IMR-90 (cell line): ENCODE results near the gene ZNF155. TPM values are rescaled to one million over a fixed set of nuclear protein-coding genes. Genes with fewer than 3 reads are reported as not detected.

Source experiments
- ATAC-seq: fragments of 200-7000 bp; cut with Tn5 transposase; 2 replicates; pipeline ENCODE4 v1.9.1; 2020; ENCODE audit warnings: low read depth, mild to moderate bottlenecking, moderate library complexity
- BruUV-seq: library from RNA; stranded (reverse); fragments of 400-500 nt; replicated peaks from 2 replicates; lab custom pipeline; 2021; lab: Mats Ljungman, UMichigan
- CTCF ChIA-PET: fragments of 300-600 bp; formaldehyde crosslinking; extraction: SDS; loops from one replicate; lab custom pipeline; 2021; ENCODE audit warnings: antibody characterized with exemption; lab: Yijun Ruan, JAX
- POLR2A ChIA-PET: fragments of 300-600 bp; sonication (Branson Sonifier 250); formaldehyde crosslinking; loops from one replicate; lab custom pipeline; 2022; ENCODE audit warnings: antibody characterized with exemption; ENCODE audit not compliant: unreplicated experiment; lab: Charles Lee
- DNase-seq: peaks from one replicate; pipeline ENCODE4 v3.0.0; 2013
- H2AFZ ChIP-seq: replicated peaks from 2 replicates; pipeline ENCODE3; 2013; ENCODE audit warnings: low read length, mild to moderate bottlenecking; ENCODE audit not compliant: poor library complexity
- H2AK5ac ChIP-seq: 2 replicates; pipeline ENCODE4 v1.6.1; 2013; ENCODE audit warnings: low read depth, low read length, inconsistent platforms
- H2AK9ac ChIP-seq: replicated peaks from 2 replicates; pipeline ENCODE3; 2013; ENCODE audit warnings: mild to moderate bottlenecking, low read depth, low read length, moderate library complexity; ENCODE audit not compliant: poor library complexity
- H2BK120ac ChIP-seq: 2 replicates; pipeline ENCODE4 v1.6.1; 2013; ENCODE audit warnings: low read depth, low read length, inconsistent platforms
- H2BK15ac ChIP-seq: 3 replicates; pipeline ENCODE4 v1.6.1; 2013; ENCODE audit warnings: low read depth, low read length, inconsistent platforms
- H2BK20ac ChIP-seq: 2 replicates; pipeline ENCODE4 v1.6.1; 2013; ENCODE audit warnings: low read depth, mild to moderate bottlenecking, inconsistent platforms, low read length, moderate library complexity
- H2BK5ac ChIP-seq: 2 replicates; pipeline ENCODE4 v1.6.1; 2013; ENCODE audit warnings: mild to moderate bottlenecking, low read depth, low read length, inconsistent platforms; ENCODE audit not compliant: poor library complexity, severe bottlenecking
- H3K14ac ChIP-seq: replicated peaks from 2 replicates; pipeline ENCODE4 v1.6.1; 2013; ENCODE audit warnings: low read depth, low read length, inconsistent platforms
- H3K18ac ChIP-seq: 2 replicates; pipeline ENCODE4 v1.6.1; 2013; ENCODE audit warnings: low read depth, low read length, control low read depth
- H3K23ac ChIP-seq: 2 replicates; pipeline ENCODE4 v1.6.1; 2013; ENCODE audit warnings: low read depth, low read length, inconsistent platforms
- H3K27ac ChIP-seq: 2 replicates; pipeline ENCODE4 v1.5.1; 2013; ENCODE audit warnings: mild to moderate bottlenecking, control low read depth, low read length; ENCODE audit not compliant: insufficient read depth
- H3K27me3 ChIP-seq: 2 replicates; pipeline ENCODE4 v1.6.1; 2013; ENCODE audit warnings: low read length; ENCODE audit not compliant: control insufficient read depth, insufficient read depth
- H3K36me3 ChIP-seq: 2 replicates; pipeline ENCODE4 v1.6.1; 2013; ENCODE audit warnings: low read length, mixed read lengths; ENCODE audit not compliant: control insufficient read depth, insufficient read depth
- H3K4ac ChIP-seq: 2 replicates; pipeline ENCODE4 v1.6.1; 2013; ENCODE audit warnings: low read depth, low read length, inconsistent platforms
- H3K4me1 ChIP-seq: 2 replicates; pipeline ENCODE4 v1.6.1; 2013; ENCODE audit warnings: low read length, mixed read lengths; ENCODE audit not compliant: control insufficient read depth, insufficient read depth
- H3K4me2 ChIP-seq: 2 replicates; pipeline ENCODE4 v1.6.1; 2013; ENCODE audit warnings: low read depth, mild to moderate bottlenecking, control low read depth, low read length, moderate library complexity
- H3K4me3 ChIP-seq: 2 replicates; pipeline ENCODE4 v1.5.1; 2013; ENCODE audit warnings: low read depth, mild to moderate bottlenecking, control low read depth, low read length, moderate library complexity; ENCODE audit not compliant: insufficient read depth
- H3K56ac ChIP-seq: 2 replicates; pipeline ENCODE4 v1.6.1; 2013; ENCODE audit warnings: low read length, inconsistent platforms; ENCODE audit not compliant: insufficient read depth; ENCODE audit errors: extremely low read depth
- H3K79me1 ChIP-seq, 2 experiments: 2 replicates each; pipeline ENCODE4 v1.6.1; 2013; ENCODE audit warnings: low read length in 2 of 2, inconsistent platforms in 1 of 2, low read depth in 1 of 2
- H3K9ac ChIP-seq: 2 replicates; pipeline ENCODE4 v1.6.1; 2013; ENCODE audit warnings: low read depth, low read length, control low read depth
- H3K9me1 ChIP-seq: 2 replicates; pipeline ENCODE4 v1.6.1; 2013; ENCODE audit warnings: low read length, inconsistent platforms; ENCODE audit not compliant: insufficient read depth
- H3K9me3 ChIP-seq: 2 replicates; pipeline ENCODE4 v1.6.1; 2013; ENCODE audit warnings: low read length; ENCODE audit not compliant: control insufficient read depth, insufficient read depth
- H4K20me1 ChIP-seq: 2 replicates; pipeline ENCODE4 v1.6.1; 2013; ENCODE audit warnings: low read length, inconsistent platforms; ENCODE audit not compliant: insufficient read depth
- H4K5ac ChIP-seq: 2 replicates; pipeline ENCODE4 v1.6.1; 2013; ENCODE audit warnings: mild to moderate bottlenecking, low read depth, low read length, control low read depth
- H4K8ac ChIP-seq, 2 experiments: 2 replicates each; pipeline ENCODE4 v1.6.1; 2013; ENCODE audit warnings: low read depth in 2 of 2, low read length in 2 of 2, control low read depth in 1 of 2, inconsistent platforms in 1 of 2
- H4K91ac ChIP-seq: 2 replicates; pipeline ENCODE4 v1.6.1; 2013; ENCODE audit warnings: low read depth, low read length, inconsistent platforms; ENCODE audit not compliant: insufficient read depth
- CEBPB ChIP-seq: IDR thresholded peaks from 2 replicates; pipeline ENCODE4 v1.6.1; 2012; ENCODE audit warnings: low read depth, low read length, improper control_type of control experiment
- FOS ChIP-seq: fragments of 150-350 bp; IDR thresholded peaks from 2 replicates; pipeline ENCODE4 v1.6.1; 2016; ENCODE audit warnings: low read depth, low read length
- MAFK ChIP-seq: IDR thresholded peaks from 2 replicates; pipeline ENCODE4 v1.6.1; 2012; ENCODE audit warnings: low read depth, low read length, improper control_type of control experiment
- MAZ ChIP-seq: IDR thresholded peaks from 2 replicates; pipeline ENCODE4 v1.6.1; 2012; ENCODE audit warnings: low read depth, mild to moderate bottlenecking, low read length, improper control_type of control experiment, moderate library complexity, borderline replicate concordance
- POLR2A ChIP-seq: IDR thresholded peaks from 2 replicates; pipeline ENCODE4 v1.6.1; 2012; ENCODE audit warnings: mild to moderate bottlenecking, low read depth, low read length
- RCOR1 ChIP-seq: IDR thresholded peaks from 2 replicates; pipeline ENCODE4 v1.6.1; 2012; ENCODE audit warnings: mild to moderate bottlenecking, low read length, improper control_type of control experiment; ENCODE audit not compliant: insufficient replicate concordance
- WGBS, 2 experiments: methylation state at CpG; one replicate each; pipeline versions ENCODE4 v1.1.5 to v1.1.7; 2013; ENCODE audit warnings: missing lambda C conversion rate in 2 of 2; ENCODE audit not compliant: insufficient read length in 1 of 2; ENCODE audit errors: extremely low coverage in 2 of 2; 5-methylcytosine and 5-hydroxymethylcytosine counted together
- dilution Hi-C: fragments of 300-500 bp; cut with HindIII; formaldehyde crosslinking; loops from one replicate; pipeline ENCODE4 v1.14.3; 2018; ENCODE audit warnings: low sequenced_read_pairs; ENCODE audit not compliant: unreplicated experiment
- in situ Hi-C: fragments of 300-500 bp; cut with MboI; formaldehyde crosslinking; loops from 3 replicates; pipeline ENCODE4 v1.14.3; 2019; ENCODE audit warnings: low sequenced_read_pairs, inconsistent platforms, mixed read lengths
- intact Hi-C: fragments of 100-400 bp; cut with micrococcal nuclease; formaldehyde crosslinking; loops from 2 replicates; pipeline ENCODE4 v1.10.0; 2022
- polyA plus RNA-seq, 3 experiments: library from polyadenylated mRNA; depleted of rRNA; stranded (reverse); fragments of >200 nt; gene quantifications; 2 replicates each; pipeline ENCODE4 v1.2.3, GENCODE V29; 2012; ENCODE audit warnings: low replicate concordance in 1 of 3
- total RNA-seq: library from RNA; depleted of rRNA; stranded (reverse); fragments of >200 nt; gene quantifications from 2 replicates; pipeline ENCODE4 v1.2.3, GENCODE V29; 2012
- TF ChIP-seq, protein P1 (sequence below): fragments of 150-350 bp; IDR thresholded peaks from 2 replicates; pipeline ENCODE4 v1.6.1; 2017; ENCODE audit warnings: mild to moderate bottlenecking, antibody characterized with exemption, low read length, low read depth
- TF ChIP-seq, protein P2 (sequence below): fragments of 150-350 bp; IDR thresholded peaks from 2 replicates; pipeline ENCODE4 v1.6.1; 2016; ENCODE audit warnings: low read depth, mild to moderate bottlenecking, low read length, moderate library complexity, borderline replicate concordance

The ZNF155 gene
- total and polyA plus RNA-seq, 2 of the 4 experiments (the other 2 are of a cell fraction), result 3.5 to 9.0 TPM

- TF ChIP-seq RCOR1, result no peak
- TF ChIP-seq MAFK, result no peak
- TF ChIP-seq FOS, result 0 out of 2 replicates have a peak, but pooled peaks have one; percentile 7
- TF ChIP-seq CEBPB, result 0 out of 2 replicates have a peak, but pooled peaks have one; percentile 47
- no peak for TF ChIP-seq MAZ
- TF ChIP-seq POLR2A, result peak; percentile 41; the same call in 1 of the 2 replicates
- TF ChIP-seq, protein P1, sequence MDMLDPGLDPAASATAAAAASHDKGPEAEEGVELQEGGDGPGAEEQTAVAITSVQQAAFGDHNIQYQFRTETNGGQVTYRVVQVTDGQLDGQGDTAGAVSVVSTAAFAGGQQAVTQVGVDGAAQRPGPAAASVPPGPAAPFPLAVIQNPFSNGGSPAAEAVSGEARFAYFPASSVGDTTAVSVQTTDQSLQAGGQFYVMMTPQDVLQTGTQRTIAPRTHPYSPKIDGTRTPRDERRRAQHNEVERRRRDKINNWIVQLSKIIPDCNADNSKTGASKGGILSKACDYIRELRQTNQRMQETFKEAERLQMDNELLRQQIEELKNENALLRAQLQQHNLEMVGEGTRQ, result no peak
- TF ChIP-seq, protein P2, sequence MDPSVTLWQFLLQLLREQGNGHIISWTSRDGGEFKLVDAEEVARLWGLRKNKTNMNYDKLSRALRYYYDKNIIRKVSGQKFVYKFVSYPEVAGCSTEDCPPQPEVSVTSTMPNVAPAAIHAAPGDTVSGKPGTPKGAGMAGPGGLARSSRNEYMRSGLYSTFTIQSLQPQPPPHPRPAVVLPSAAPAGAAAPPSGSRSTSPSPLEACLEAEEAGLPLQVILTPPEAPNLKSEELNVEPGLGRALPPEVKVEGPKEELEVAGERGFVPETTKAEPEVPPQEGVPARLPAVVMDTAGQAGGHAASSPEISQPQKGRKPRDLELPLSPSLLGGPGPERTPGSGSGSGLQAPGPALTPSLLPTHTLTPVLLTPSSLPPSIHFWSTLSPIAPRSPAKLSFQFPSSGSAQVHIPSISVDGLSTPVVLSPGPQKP, result no peak
- dilution Hi-C loops, result no loop called here
- POLR2A ChIA-PET, result no interaction called here
Observed at GRCh38 chr19:44025217-44025936, 41.4 kb downstream of the ZNF155 start, which contains the start of gene ZNF222. Gene ZNF222 (plus strand): TSS chr19:44025379. CDS start chr19:44025437, 58 bp downstream.

More at GRCh38 chr19:44025217-44025936, 41.4 kb downstream of the ZNF155 start, which contains the start of gene ZNF222:
- Histone ChIP-seq H4K8ac (peak within 1 kb of the TSS; percentile 90 to 99), H3K9me3 (peaks cover 7% of the 10 kb centered on the region; the same call in 1 of the 2 replicates), H4K20me1 (no peaks in the 10 kb centered on the region), H3K4me3 (peak within 1 kb of the TSS; percentile 79), H3K4me2 (peak within 1 kb of the TSS; percentile 99), H3K4me1 (no peaks in the 10 kb centered on the region; the same call in 1 of the 2 replicates), H3K4ac (peak within 1 kb of the TSS; percentile 74), H2AK9ac (peak within 1 kb of the TSS; percentile 93), H2BK15ac (no peak within 1 kb of the TSS), H2AFZ (peak within 1 kb of the TSS; percentile 96), H3K27ac (peak within 1 kb of the TSS; percentile 74), H3K79me1 (peaks cover 15 to 27% of the 10 kb centered on the region in 2 experiments), H4K91ac (peak within 1 kb of the TSS; percentile 7; the same call in 1 of the 2 replicates), H3K27me3 (no peaks in the 10 kb centered on the region), H3K14ac (peak within 1 kb of the TSS; percentile 88), H3K18ac (peak within 1 kb of the TSS; percentile 65), H4K5ac (peak within 1 kb of the TSS; percentile 99), H3K23ac (peak within 1 kb of the TSS; percentile 61), H3K56ac (peak within 1 kb of the TSS; percentile 29; the same call in 1 of the 2 replicates), H2BK120ac (no peak within 1 kb of the TSS), H2AK5ac (peak within 1 kb of the TSS; percentile 75), H3K9me1 (peaks cover 8% of the 10 kb centered on the region; the same call in 1 of the 2 replicates), H2BK20ac (no peak within 1 kb of the TSS; the same call in 1 of the 2 replicates), H2BK5ac (peak within 1 kb of the TSS; percentile 64), H3K9ac (peak within 1 kb of the TSS; percentile 80), H3K36me3 (peaks cover 19% of the 10 kb centered on the region)
- in situ Hi-C loops (no loop called here), intact Hi-C loops (no loop called here)
- ATAC-seq (peak; percentile 99), DNase-seq (peak; percentile 92)
- no TSS peak for BruUV-seq
- 7% methylated on average over 3 of the region's 37 CpGs; no CpG with 5 or more reads in 1 of the 2 experiments for WGBS, 2 experiments
- CTCF ChIA-PET, result no interaction called here
